Activated CD8-positive, alpha-beta memory T cell treated with anti-CD3 and anti-CD28 coated beads for 4 hours (primary cell): Measurements from ENCODE around the gene SNX4.

Experiments used
- DNase-seq, 2 donors: peaks; one replicate each; pipeline ENCODE4 v3.0.0-alpha.2; 2020; ENCODE audit warnings: low read depth in 2 of 2

Gene SNX4

DNA sequence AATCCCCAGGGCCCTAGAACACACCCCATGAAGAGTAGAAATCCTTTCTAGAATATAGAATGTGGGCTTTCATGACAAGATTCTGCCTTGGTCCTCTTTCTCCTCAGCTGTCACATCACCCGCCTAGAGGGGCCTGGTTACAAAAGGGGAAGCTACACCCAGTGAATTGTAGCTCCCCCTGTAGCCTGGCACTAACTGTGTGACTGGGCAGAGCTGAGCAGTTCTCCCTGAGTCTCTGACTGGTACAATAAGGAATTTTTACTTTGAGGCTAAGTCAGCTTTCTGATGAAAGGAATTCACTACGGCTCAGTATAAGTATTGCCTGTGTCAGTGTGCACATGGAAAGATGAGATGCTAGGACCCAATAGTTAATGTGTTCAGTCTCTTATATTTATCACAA is 116.2 kb downstream of the SNX4 start:
- DNase-seq, result no peak

DNA sequence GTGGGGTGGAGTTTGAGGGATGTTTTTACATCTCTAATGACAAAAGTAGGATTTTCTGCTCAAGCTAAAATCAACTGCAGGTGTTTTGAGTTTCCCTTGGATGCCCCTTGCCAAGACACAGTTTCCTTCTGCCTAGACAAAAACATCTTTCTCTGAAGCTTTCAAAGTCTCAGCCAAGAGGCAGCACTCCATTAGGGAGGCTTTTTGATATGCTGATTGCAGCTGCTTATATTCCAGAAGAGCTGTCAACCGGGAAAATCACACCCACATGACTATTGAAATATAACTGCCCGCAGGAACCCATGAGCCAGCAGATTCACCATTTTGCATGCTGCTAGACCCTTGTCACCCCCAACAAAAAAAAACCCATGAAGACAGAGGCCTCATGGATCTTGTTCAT is 117.4 kb downstream of the SNX4 start:
- no peak for DNase-seq

GRCh38 chr3:125401402-125401801 is 118.6 kb downstream of the SNX4 start:
- no peak for DNase-seq

GRCh38 chr3:125398952-125399351 is 121.0 kb downstream of the SNX4 start:
- DNase-seq, result no peak
